GM18502 (cell line): ENCODE data around the gene SPRR2B.
"Not testable (repeated sequence)": the region's sequence is repeated elsewhere in the genome, so short reads cannot be mapped to it uniquely, and the experiment has no call there.

Experiments
- ATAC-seq: cut with Tn5 transposase; IDR thresholded peaks from one replicate; pipeline ENCODE4 v1.9.1; 2021; ENCODE audit warnings: mild to moderate bottlenecking; ENCODE audit not compliant: unreplicated experiment, poor library complexity

Gene SPRR2B

DNA sequence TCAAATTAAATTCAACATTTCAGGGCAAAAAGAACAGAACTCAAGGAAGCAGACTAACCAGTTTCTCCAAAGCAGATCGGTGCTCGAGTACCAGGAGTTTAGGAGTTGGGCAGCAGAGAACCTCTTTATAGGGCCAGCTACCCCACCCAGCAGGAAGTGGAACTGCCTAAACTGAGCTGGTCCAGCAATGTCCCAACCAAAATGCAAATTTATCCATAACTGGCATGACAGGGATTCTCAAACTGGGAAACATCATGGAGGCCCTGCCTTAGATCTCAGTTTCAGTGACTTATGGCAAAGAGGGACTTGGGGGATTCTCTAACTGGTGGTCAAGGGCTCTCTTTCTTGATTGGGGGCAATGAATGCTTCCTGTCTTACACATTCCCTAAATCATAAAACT, at the start of gene SPRR2B:
Gene SPRR2B, minus strand, starts transcription at position 101 of the 400 bp plus-strand sequence. CDS start 772 bp downstream, outside the sequence.
- ATAC-seq = no peak

DNA sequence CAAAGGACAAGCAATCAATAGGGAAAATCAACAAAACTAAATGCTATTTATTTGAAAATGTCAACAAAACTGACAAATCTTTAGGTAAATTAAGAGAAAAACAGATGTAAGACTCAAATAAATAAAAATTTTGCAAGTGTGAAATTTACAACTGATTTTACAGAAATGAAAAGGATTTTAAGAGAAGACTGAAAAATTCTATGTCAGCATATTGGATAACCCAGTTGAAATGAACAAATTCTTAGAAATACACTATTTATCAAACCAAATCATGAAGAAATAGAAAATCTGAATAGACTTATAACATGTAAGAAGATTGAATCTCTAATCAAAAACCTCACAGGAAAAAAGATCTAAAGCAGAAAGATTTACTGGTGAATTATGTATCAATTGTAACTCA, 49.5 kb upstream of the SPRR2B start:
- ATAC-seq = no peak

DNA sequence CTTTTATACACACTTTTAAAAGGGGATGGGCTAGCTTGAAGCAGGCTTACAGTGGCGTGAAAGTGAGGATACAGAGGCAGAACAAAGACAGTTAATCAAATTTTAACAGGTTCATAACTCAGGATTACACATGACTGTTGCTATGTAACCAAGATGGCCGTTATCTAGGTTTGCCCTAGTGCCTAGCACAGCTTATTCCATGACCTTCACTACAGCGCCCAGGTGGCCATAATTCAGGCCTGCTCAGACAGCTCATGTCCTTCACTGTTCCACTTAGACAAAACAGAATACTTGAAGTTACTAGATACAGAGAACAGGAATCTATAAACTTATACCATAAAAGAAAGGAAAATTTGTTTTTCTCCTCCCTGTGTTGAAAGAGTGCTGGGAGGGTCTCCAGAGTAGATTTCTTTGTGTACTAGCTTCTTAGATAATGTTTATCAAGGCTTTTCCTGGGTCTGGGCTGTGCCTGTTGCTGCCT, 48.1 kb upstream of the SPRR2B start:
- no peak for ATAC-seq

DNA sequence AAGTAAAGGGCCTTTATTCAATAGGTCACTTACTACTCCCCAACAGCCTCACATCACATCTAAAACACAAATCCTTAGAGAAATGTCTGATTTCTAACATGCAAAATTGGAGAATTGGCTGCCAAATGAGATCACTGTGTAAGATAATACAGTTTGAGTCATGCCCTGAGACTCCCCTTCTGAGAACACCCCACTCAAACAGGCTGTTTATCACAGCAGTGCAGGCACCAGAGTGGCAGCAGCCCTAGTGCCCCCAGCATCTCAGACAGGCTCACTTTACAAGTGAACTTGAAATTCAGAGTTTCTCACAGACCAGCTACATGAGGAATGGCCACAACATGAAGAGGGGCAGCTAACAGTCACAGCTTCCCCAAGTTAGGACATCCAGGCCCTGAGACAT, 43.9 kb upstream of the SPRR2B start:
- ATAC-seq = not testable (repeated sequence)

DNA sequence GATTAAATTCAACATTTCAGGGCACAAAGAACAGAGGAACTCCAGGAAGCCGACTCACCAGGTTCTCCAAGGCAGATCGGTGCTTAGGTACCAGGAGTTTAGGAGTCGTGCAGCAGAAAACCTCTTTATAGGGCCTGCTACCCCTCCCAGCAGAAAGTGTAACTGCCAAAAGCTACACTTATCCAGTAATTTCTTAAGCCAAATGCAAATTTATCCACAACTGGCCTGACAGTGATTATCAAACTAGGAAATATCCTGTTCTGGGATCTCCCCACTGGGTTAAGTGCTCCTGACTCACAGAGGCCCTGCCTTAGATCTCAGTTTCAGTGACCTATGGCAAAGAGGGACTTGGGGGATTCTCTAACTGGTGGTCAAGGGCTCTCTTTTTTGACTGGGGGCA, 42.0 kb upstream of the SPRR2B start, which contains the start of gene SPRR2F:
Gene SPRR2F, minus strand, starts transcription at position 101 of the 400 bp plus-strand sequence. CDS start 783 bp downstream, outside the sequence.
- no peak for ATAC-seq

DNA sequence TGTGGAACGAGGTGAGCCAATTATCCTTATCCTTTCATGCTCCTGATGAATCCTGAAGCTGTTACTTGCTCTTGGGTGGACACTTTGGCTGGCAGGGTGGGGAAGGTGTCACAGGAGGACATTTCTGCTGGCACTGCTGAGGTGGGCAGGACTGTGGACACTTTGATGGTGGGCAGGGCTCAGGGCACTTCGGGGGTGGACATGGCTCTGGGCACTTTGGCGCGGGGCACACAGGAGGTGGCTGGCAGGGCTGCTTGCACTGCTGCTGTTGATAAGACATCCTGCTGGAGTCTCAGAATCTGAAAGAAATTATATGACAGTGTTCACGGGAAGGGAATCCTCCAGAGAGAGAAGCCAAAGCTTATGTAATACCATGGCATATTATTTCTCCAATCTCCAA, 41.0 kb upstream of the SPRR2B start:
- ATAC-seq = not testable (repeated sequence)

DNA sequence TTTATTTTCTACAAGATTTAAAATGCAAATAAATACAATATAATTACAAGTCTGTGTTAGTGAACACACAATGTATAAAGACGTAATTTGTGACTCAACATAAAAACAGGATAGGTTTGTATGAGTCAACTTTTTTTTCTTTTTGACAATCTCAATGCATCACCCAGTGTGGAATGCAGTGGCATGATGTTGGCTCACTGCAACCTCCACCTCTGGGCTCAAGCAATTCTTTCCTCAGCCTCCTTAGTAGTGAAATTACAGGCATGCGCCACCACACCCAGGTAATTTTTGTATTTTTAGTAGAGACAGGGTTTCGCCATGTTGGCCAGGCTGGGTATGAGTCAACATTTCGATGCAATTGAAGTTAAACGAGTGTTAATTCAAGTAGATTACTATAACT, 28.8 kb upstream of the SPRR2B start:
- ATAC-seq = no peak

DNA sequence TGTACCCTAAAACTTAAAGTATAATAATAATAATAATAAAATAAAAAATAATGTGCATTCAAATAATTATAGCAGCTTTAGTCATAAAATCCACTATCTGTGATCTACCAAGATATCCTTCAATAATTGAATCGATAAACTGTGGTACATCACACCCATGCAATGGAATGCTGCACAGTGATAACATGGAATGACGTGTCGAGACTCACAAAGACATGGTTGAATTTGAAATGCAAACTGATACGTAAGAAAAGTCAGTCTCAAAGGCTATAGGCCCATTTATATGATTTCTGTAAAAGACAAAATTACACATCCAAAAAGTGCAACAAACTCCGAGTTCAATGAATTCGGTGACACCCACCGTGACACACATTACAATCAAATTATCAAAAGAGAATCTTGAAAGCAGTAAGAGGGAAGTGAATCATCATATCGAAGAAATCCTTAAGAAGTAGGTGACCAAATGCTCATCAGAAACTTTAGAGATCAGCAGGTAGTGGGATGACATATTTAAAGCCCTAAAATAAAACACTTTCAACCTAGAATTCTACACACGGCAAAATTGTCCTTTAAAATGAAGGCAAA, 28.1 kb upstream of the SPRR2B start:
- ATAC-seq = no peak

DNA sequence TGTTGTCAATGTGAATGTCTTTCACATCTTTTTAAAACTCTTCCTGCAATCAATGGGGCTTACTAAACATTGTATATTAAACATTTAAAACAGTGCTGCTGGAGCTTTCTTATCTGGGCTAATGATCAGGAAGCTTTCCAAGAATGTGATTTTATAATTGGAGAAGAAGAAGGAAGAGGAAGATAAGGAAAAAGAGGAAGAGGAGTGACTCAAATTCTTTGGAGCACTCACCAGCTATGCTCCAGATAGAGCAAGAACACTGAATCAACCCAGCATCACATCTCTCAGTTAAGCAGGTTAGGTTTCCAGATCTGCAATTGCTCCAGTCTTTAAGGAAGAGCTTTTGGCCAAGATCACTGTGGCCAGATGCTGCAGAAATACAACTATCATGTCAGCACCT, 24.4 kb upstream of the SPRR2B start:
- no peak for ATAC-seq

DNA sequence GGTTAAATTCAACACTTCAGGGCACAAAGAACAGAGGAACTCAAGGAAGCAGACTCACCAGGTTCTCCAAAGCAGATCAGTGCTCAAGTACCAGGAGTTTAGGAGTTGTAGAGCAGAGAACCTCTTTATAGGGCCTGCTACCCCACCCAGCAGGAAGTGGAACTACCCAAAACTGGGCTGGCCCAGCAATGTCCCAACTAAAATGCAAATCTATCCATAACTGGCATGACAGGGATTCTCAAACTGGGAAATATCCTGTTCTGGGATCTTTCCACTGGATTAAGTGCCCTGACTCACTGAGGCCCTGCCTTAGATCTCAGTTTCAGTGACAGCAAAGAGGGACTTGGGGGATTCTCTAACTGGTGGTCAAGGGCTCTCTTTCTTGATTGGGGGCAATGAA, 23.0 kb upstream of the SPRR2B start, which contains the start of gene SPRR2E:
Gene SPRR2E, minus strand, starts transcription at position 101 of the 400 bp plus-strand sequence. CDS start 775 bp downstream, outside the sequence.
- no peak for ATAC-seq

DNA sequence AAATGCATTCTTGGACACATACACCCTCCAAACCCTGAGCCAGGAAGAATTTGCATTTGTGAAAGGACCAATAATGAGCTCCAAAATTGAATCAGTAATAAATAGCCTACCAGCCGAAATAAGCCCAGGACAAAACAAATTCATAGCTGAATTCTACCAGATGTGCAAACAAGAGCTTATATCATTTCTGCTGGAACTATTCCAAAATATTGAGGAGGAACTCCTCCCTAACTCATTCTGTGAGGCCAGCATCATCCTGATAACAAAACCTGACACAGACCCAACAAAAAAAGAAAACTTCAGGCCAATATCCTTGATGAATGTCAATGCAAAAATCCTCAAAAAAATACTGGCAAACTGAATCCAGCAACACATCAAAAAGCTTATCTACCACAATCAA, 16.2 kb upstream of the SPRR2B start:
- no peak for ATAC-seq

DNA sequence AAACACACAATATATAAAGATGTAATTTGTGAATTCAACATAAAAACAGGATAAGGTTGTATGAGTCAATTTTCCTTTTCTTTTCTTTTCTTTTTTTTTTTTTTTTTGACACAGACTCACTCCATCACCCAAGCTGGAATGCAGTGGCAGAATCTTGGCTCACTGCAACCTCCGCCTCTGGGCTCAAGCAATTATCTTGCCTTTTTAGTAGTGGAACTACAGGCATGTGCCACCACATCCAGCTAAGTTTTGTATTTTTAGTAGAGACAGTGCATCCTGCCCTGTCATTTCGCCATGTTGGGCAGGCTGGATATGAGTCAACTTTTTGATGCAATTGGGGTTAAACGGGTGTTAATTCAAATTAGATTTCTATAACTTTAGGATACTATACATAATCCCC, 10.3 kb upstream of the SPRR2B start:
- no peak for ATAC-seq

DNA sequence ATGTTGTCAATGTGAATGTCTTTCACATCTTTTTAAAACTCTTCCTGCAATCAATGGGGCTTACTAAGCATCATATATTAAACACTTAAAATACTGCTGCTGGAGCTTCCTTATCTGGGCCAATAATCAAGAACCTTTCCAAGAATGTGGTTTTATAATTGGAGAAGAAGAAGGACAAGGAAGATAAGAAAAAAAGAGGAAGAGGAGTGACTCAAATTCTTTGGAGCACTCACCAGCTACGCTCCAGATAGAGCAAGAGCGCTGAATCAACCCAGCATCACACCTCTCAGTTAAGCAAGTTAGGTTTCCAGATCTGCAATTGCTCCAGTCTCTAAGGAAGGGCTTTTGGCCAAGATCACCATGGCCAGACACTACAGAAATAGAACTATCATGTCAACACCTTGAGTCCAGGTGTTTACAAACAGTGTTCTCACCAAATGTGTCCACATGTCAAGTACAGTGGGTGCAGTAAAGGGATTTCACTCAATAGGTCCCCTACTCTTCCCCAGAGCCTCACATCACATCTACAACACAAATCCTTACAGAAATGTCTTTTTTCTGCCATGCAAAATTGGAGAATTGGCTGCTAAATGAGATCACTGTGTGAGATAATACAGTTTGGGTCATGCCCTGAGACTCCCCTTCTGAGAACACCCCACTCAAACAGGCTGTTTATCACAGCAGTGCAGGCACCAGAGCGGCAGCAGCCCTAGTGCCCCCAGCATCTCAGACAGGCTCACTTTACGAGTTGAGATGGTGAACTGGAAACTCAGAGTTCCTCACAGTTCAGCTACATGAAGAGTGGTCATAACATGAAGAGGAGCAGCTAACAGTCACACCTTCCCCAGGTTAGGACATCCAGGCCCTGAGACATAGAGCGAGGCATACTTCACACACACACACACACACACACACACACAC, 1.7 kb upstream of the SPRR2B start:
- no peak for ATAC-seq

DNA sequence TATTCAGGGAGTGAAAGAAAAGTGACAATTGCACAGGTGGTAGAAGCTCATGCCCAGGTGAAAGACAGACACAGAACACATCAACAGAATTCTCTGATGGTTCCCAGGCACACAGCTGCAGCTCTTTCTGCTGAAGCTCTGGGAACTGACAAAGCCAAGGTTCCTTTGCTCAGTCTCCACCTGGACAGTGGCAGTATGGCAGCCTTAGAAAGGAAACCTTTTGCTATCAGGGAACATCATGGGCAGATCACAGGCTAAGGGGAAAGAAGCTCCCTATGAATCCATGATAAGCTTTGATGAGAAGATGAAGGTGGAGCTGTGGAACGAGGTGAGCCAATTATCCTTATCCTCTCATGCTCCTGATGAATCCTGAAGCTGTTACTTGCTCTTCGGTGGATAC, 1.2 kb downstream of the SPRR2B start:
- ATAC-seq = no peak

DNA sequence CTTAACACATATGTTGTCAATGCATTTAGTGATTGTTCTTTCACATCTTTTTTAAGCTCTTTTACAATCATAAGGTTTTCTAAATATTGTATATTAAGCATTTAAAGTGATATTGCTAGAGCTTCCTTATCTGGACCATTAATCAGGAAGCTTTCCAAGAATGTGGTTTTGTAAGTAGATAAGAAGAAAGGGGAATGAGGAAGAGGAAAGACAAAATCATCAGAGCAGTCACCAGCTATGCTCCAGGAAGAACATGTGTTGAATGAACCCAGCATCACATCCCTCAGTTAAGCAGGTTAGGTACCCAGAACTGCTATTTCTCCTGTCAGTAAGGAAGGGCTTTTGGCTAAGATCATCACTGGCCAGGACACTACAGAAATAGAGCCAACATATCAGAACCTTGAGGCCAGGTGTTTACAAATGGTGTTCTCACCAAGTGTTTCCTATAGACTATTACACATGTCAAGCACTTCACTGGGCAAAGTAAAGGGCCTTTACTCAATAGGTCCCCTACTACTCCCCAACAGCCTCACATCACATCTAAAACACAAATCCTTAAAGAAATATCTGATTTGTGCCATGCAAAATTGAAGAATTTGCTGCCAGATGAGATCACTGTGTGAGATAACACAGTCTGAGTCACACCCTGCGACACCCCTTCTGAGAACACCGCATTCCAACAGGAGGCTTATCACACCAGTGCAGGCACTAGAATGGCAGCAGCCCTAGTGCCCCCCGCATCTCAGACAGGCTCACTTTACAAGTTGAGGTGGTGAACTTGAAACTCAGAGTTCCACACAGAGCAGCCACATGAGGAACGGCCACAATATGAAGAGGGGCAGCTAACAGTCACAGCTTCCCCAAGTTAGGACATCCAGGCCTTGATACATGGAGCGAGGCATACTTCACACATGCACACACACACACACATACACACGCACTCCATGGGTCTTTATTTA, 12.3 kb downstream of the SPRR2B start:
- ATAC-seq = no peak

DNA sequence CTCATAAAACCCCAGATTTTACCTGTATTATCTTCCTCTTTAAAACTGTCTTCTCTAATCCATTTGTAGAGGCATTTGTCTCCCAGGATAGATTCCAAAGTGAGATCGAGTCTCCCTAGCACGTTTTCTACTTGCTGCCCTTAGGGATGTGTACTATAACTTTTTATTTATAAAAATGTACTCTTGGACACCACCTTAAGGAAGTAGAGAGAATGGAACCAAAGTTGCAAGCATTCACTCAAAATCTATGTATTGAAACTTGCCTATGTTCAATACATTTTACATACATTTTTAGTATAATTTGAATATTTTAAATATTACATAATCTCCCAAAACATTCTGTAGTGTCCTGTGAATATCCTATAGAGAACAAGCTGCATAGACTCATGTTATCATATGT, 13.3 kb downstream of the SPRR2B start:
- no peak for ATAC-seq

DNA sequence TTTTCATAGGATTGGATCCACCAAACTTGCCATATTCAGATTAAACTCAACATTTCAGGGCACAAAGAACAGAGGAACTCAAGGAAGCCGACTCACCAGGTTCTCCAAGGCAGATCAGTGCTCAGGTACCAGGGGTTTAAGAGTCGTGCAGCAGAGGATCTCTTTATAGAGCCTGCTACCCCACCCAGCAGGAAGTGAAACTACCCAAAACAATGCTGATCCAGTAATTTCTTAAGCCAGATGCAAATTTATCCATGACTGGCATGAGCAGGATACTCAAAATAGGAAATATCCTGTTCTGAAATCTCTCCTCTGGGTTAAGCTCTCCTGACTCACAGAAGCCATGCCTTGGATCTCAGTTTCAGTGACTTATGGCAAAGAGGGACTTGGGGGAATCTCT, 14.0 kb downstream of the SPRR2B start, which contains the start of gene SPRR2A:
Gene SPRR2A, minus strand, starts transcription at position 138 of the 400 bp plus-strand sequence. CDS start 777 bp downstream, outside the sequence.
- ATAC-seq = no peak

DNA sequence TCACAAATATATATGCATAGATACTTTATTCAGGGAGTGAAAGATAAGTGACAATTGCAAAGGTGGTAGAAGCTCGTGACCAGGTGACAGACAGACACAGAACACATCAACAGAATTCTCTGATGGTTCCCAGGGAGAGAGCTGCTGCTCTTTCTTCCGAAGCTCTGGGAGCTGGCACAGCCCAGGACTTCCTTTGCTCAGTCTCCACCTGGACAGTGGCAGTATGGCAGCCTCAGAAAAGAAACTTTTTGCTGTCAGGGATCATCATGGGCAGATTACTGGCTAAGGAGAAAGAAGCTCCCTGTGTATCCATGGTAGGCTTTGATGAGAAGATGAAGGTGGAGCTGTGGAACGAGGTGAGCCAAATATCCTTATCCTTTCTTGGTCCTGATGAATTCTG, 15.3 kb downstream of the SPRR2B start:
- not testable (repeated sequence) for ATAC-seq

DNA sequence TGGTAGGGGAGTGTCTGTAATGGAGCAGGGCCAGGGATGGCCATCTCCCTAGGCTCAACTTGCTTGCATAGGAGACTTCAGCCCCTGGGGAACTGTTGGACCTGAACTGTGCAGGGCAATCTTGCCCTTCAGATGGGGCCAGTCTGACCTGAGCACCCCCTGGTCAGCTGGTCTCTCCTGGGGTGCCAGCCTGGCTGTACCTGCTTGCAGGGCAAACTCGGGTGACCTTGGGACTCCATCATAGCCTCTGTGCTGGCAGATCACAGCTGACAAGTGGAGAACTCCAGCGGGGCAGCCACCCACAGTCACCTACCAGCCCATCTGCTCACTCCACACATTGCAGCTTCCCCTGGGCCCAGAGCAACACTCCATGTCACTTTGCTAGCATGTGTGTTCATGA, 22.2 kb downstream of the SPRR2B start:
- ATAC-seq = no peak
